22Rv1 (cell line): ENCODE results near the gene NAIF1.
A peak's percentile ranks its signal among the peaks of the same experiment; 100 is the strongest.

Experiments used
- H3K27ac ChIP-seq: fragments of 450-650 bp; 2 replicates; pipeline ENCODE4 v1.5.1; 2017
- CTCF ChIP-seq: fragments of 450-650 bp; IDR thresholded peaks from 2 replicates; pipeline ENCODE4 v1.5.1; 2017; ENCODE audit warnings: mild to moderate bottlenecking
- ZFX ChIP-seq: fragments of 450-650 bp; IDR thresholded peaks from 2 replicates; pipeline ENCODE4 v1.6.1; 2017; ENCODE audit warnings: antibody characterized with exemption, borderline replicate concordance

Gene NAIF1

GRCh38 chr9:128077847-128078503, 10.9 kb upstream of the NAIF1 start:
- TF ChIP-seq ZFX = no peak
- TF ChIP-seq CTCF = no peak
- H3K27ac ChIP-seq = peak overlapping the region; percentile 75

- peak overlapping the region; percentile 98 for H3K27ac ChIP-seq
- TF ChIP-seq CTCF = no peak
- no peak for TF ChIP-seq ZFX
Observed at GRCh38 chr9:128073253-128073886, 6.2 kb upstream of the NAIF1 start.

DNA sequence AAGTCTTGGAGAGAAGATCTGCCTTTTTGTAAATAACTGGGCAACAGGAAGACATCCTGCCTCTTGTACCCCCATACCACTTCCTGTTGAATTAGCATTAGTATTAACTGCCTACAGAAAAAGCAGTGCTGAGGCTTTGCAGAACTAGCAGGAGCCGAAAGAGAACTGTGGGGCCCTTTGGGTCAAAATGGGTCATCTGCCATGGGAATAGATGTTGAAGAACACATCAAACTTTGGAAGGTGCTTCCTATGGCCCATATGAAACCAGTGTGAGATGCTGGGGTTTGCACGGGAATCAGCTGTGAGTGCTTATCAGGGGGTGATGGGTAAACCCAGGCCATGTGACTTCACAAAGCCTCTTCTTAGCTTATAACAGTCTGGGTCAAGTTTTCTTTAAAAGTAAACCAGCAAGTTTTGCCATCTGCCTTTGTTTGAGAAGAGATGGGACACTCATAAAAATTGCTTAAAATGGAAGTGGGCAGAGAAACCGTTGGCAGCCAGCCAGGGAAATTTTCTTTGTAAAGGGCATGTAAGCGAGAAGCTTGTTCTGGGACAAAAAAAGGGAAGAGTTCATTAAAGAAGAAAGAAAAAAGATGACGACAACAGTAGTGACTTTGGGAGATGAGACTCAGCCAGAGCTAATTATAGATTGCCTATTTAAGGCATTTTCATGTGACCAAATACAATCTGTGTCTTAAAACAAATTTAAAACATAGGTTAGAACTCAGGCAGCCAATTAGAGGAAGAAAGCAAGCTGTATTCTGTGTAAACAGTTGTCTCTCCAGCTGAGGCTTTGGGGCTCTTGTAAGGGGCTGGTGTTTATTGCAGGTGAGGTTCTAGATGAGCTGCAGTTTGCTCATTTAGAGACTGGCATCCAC, 5.3 kb upstream of the NAIF1 start:
- no peak for TF ChIP-seq CTCF
- no peak for TF ChIP-seq ZFX
- H3K27ac ChIP-seq = peak overlapping the region; percentile 98

GRCh38 chr9:128071475-128071874, 4.4 kb upstream of the NAIF1 start:
- H3K27ac ChIP-seq = peak overlapping the region; percentile 98

GRCh38 chr9:128070874-128071273, 3.8 kb upstream of the NAIF1 start:
- TF ChIP-seq CTCF (no peak), ZFX (no peak)
- H3K27ac ChIP-seq = peak overlapping the region; percentile 98

GRCh38 chr9:128068386-128069205, 1.5 kb upstream of the NAIF1 start:
- peak overlapping the region; percentile 98 for H3K27ac ChIP-seq
- no peak for TF ChIP-seq CTCF
- no peak for TF ChIP-seq ZFX
